Measurements from ENCODE around the gene CCNG2. TPM values are rescaled to one million over a fixed set of nuclear protein-coding genes. Genes with fewer than 3 reads are reported as not detected.

CCNG2 gene
- total RNA-seq, 1 experiment from 2014 or later: 34.1 TPM

DNA sequence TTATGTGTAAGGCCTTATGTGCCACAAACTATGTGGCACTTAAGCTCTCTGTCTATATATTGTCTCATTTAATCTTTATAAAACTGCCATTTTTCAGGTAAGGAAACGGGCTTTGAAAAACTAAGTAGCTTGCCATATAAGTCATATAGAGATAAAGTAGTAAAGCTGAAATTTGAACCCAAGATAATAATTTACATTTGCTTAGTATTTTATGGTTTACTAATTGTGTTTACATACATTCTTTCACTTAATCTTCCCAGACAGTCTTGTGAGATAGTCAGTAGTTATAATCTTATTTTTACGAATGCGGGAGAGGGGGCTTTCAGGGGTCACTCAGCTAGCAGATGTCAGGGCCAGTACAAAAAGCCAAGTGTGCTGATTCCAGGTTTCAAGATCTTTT, 13.9 kb upstream of the CCNG2 start (continued):
- TF ChIP-seq REST (IDR thresholded peaks at IDR 0.05; ENCODE audit: low read depth) (no peak), SP1 (IDR thresholded peaks at IDR 0.05; ENCODE audit: low read depth) (no peak), FOSL1 (IDR thresholded peaks at IDR 0.05; ENCODE audit: low read depth) (no peak), EZH2phosphoT487 (IDR thresholded peaks at IDR 0.05; ENCODE audit: borderline replicate concordance) (no peak), EGR1 (IDR thresholded peaks at IDR 0.05; ENCODE audit: low read depth) (no peak)
- TF ChIP-seq, protein P1, sequence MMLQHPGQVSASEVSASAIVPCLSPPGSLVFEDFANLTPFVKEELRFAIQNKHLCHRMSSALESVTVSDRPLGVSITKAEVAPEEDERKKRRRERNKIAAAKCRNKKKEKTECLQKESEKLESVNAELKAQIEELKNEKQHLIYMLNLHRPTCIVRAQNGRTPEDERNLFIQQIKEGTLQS (IDR thresholded peaks at IDR 0.05): no peak

GRCh38 chr4:77145842-77146185, 11.2 kb upstream of the CCNG2 start:
- no peak overlapping the region for H3K4me2 ChIP-seq (ENCODE audit: low read length)
- no peak overlapping the region for H3K4me3 ChIP-seq (replicated peaks in 1 of 2; ENCODE audit: low read depth in 1 of 2, low read length in 2 of 2)
- intact Hi-C loops (cut with micrococcal nuclease): no loop called here
- RAD21 ChIA-PET (ENCODE audit: low non-redundant PET in 1 of 2, low total read pairs in 2 of 2, uncharacterized antibody in 2 of 2, unreplicated experiment in 2 of 2): no interaction called here
- DNase-seq (ENCODE audit: low read depth, low spot score) (no peak), ATAC-seq (no peak)
- H3K79me2 ChIP-seq (ENCODE audit: insufficient read depth, low read length): no peaks in the 10 kb centered on the region
- no peak overlapping the region for H2AFZ ChIP-seq (ENCODE audit: low read depth, low read length, poor library complexity, severe bottlenecking)
- no peaks in the 10 kb centered on the region for H3K36me3 ChIP-seq (ENCODE audit: control insufficient read depth in 1 of 2, insufficient read depth in 2 of 2, low read length in 2 of 2)
- no TSS peak for BruUV-seq (replicated peaks)
- no peaks in the 10 kb centered on the region for H3K27me3 ChIP-seq (ENCODE audit: insufficient read depth, low read length)
- no peaks in the 10 kb centered on the region for H3K9me3 ChIP-seq (ENCODE audit: control insufficient read depth in 1 of 2, insufficient read depth in 1 of 2, low read depth in 1 of 2, low read length in 2 of 2)
- H3K9me2 ChIP-seq (ENCODE audit: insufficient read depth): no peaks in the 10 kb centered on the region
- no peak overlapping the region for H3K27ac ChIP-seq (ENCODE audit: low read depth, low read length)
- no peaks in the 10 kb centered on the region for H4K20me1 ChIP-seq (ENCODE audit: insufficient read depth)
- no peaks in the 10 kb centered on the region for H3K4me1 ChIP-seq (ENCODE audit: control insufficient read depth in 1 of 2, insufficient read depth in 2 of 2, low read length in 2 of 2)
- H3K9ac ChIP-seq (ENCODE audit: low read length): no peak overlapping the region
- POLR2A ChIA-PET: interaction anchor here (1.0 kb wide), 1 partner anchor 10 kb away, joined by 3 read pairs; no protein-coding TSS in a partner anchor
- CTCF ChIA-PET: no interaction called here
- TF ChIP-seq EZH2phosphoT487 (IDR thresholded peaks at IDR 0.05; ENCODE audit: borderline replicate concordance) (no peak), ZFX (IDR thresholded peaks at IDR 0.05) (no peak), FOSL1 (IDR thresholded peaks at IDR 0.05; ENCODE audit: low read depth) (no peak), SP1 (IDR thresholded peaks at IDR 0.05; ENCODE audit: low read depth) (no peak), SRF (IDR thresholded peaks at IDR 0.05; ENCODE audit: low read depth) (no peak), CBX3 (IDR thresholded peaks at IDR 0.05; ENCODE audit: low read depth) (no peak), POLR2A (IDR thresholded peaks at IDR 0.05; ENCODE audit: borderline replicate concordance, extremely low read depth, insufficient read depth, insufficient read length) (no peak), CTCF (IDR thresholded peaks at IDR 0.05 in 2 of 3, conservative IDR thresholded peaks at IDR 0.05 in 1 of 3; ENCODE audit: borderline replicate concordance in 1 of 3, insufficient read depth in 1 of 3, low read depth in 2 of 3, low read length in 2 of 3) (no peak), JUND (IDR thresholded peaks at IDR 0.05) (no peak), SIN3A (IDR thresholded peaks at IDR 0.05; ENCODE audit: low read depth) (no peak), ZNF274 (IDR thresholded peaks at IDR 0.05; ENCODE audit: low read depth, low read length) (no peak), EZH2 (IDR thresholded peaks at IDR 0.05) (no peak), CEBPB (IDR thresholded peaks at IDR 0.05; ENCODE audit: low read depth) (no peak)
- TF ChIP-seq, protein P2, sequence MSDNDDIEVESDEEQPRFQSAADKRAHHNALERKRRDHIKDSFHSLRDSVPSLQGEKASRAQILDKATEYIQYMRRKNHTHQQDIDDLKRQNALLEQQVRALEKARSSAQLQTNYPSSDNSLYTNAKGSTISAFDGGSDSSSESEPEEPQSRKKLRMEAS (IDR thresholded peaks at IDR 0.05): no peak
- TF ChIP-seq, protein P1 (IDR thresholded peaks at IDR 0.05): no peak
